PC-3 (cell line): ENCODE measurements around the gene CD164L2.

Experiments
- EZH2 ChIP-seq: fragments of 300-600 bp; sonication (generic); IDR thresholded peaks from one replicate; pipeline ENCODE4 v1.6.1; 2017; ENCODE audit warnings: antibody characterized with exemption, mild to moderate bottlenecking, low read length; ENCODE audit not compliant: unreplicated experiment
- EZH2phosphoT487 ChIP-seq: fragments of 300-600 bp; sonication (generic); IDR thresholded peaks from 2 replicates; pipeline ENCODE4 v1.6.1; 2018; ENCODE audit warnings: mild to moderate bottlenecking, antibody characterized with exemption, low read length, borderline replicate concordance
- TF ChIP-seq, protein P1 (sequence below): fragments of 300-600 bp; sonication (generic); conservative IDR thresholded peaks from 2 replicates; pipeline ENCODE4 v1.5.1; 2017; ENCODE audit warnings: antibody characterized with exemption, low read depth, mild to moderate bottlenecking, low read length

DNA sequence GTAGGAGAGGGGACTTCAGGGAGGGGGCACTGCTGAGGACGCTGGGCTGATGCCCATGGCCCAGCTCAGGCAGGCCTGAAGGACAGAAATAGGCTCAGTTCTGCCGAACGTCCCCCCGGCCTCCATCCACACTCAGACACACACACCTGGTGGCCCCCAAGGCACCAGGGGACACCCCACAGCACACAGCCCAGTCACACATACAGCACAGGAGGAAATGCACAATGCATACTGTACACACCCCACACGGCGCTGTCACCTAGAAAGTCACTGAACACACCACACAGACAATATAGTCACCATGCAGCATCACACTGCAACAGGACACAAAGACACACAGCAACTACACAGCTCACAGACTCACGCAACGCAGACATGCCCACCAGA lies 40.7 kb downstream of the CD164L2 start:
- TF ChIP-seq, protein P1, sequence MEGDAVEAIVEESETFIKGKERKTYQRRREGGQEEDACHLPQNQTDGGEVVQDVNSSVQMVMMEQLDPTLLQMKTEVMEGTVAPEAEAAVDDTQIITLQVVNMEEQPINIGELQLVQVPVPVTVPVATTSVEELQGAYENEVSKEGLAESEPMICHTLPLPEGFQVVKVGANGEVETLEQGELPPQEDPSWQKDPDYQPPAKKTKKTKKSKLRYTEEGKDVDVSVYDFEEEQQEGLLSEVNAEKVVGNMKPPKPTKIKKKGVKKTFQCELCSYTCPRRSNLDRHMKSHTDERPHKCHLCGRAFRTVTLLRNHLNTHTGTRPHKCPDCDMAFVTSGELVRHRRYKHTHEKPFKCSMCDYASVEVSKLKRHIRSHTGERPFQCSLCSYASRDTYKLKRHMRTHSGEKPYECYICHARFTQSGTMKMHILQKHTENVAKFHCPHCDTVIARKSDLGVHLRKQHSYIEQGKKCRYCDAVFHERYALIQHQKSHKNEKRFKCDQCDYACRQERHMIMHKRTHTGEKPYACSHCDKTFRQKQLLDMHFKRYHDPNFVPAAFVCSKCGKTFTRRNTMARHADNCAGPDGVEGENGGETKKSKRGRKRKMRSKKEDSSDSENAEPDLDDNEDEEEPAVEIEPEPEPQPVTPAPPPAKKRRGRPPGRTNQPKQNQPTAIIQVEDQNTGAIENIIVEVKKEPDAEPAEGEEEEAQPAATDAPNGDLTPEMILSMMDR: no peak
- no peak for TF ChIP-seq EZH2
- no peak for TF ChIP-seq EZH2phosphoT487
